Measurements from ENCODE around the gene MRPS25.

DNA sequence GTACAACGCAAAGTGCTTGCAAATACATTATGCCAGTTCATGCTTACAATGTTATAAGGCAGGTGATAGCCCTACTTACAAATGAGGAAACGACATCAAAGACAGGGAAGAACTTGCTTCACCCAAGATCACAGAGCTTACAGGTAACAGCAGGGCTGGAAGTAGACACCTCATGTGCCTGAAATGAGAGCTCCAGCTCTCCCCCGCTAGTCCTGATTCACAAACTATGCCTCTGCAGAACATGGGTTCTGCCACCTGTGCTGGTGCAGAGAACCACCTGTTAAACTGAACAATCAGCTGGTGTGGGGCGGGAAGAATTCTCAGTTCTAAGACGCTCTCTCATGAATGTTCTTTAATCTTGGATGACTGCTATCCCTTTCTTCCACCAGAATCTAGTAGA is 26.5 kb upstream of the MRPS25 start:
- no peak for TF ChIP-seq POLR2AphosphoS5 (IDR thresholded peaks at IDR 0.05; ENCODE audit: low read depth, low read length)
- no peak for TF ChIP-seq POLR2A (IDR thresholded peaks at IDR 0.05; ENCODE audit: low read depth, low read length)

Measured in GM12892 (cell line).